HG03442 (cell line): Measurements from ENCODE around the gene TMPRSS7.
A peak's percentile ranks its signal among the peaks of the same experiment; 100 is the strongest.
"Not testable (repeated sequence)": the region's sequence is repeated elsewhere in the genome, so short reads cannot be mapped to it uniquely, and the experiment has no call there.

Source experiments
- ATAC-seq: cut with Tn5 transposase; IDR thresholded peaks from one replicate; pipeline ENCODE4 v1.9.1; 2021; ENCODE audit warnings: mild to moderate bottlenecking, moderate library complexity; ENCODE audit not compliant: unreplicated experiment

TMPRSS7 gene

GRCh38 chr3:112056451-112056929 is 22.0 kb downstream of the TMPRSS7 start:
- no peak for ATAC-seq

- no peak for ATAC-seq
These were observed 25.0 kb downstream of the TMPRSS7 start for GRCh38 chr3:112059497-112059896.

- no peak for ATAC-seq
These were observed 26.6 kb downstream of the TMPRSS7 start for GRCh38 chr3:112061152-112061551.

GRCh38 chr3:112072387-112073060 is 38.0 kb downstream of the TMPRSS7 start:
- ATAC-seq = not testable (repeated sequence)

- no peak for ATAC-seq
These were observed 39.5 kb downstream of the TMPRSS7 start for GRCh38 chr3:112074006-112074405.

GRCh38 chr3:112074616-112075497 is 40.3 kb downstream of the TMPRSS7 start:
- ATAC-seq = peak; percentile 98

GRCh38 chr3:112078125-112079083 is 43.9 kb downstream of the TMPRSS7 start:
- no peak for ATAC-seq

GRCh38 chr3:112083239-112083638 is 48.7 kb downstream of the TMPRSS7 start:
- no peak for ATAC-seq

- no peak for ATAC-seq
These were observed 50.6 kb downstream of the TMPRSS7 start for GRCh38 chr3:112084980-112085705.

GRCh38 chr3:112085735-112086075 is 51.2 kb downstream of the TMPRSS7 start:
- ATAC-seq = no peak

GRCh38 chr3:112086076-112086854 is 51.7 kb downstream of the TMPRSS7 start, which contains the start of gene C3orf52:
C3orf52 (plus strand) TSS chr3:112086389; CDS start chr3:112086408, 19 bp downstream.
- peak; percentile 86 for ATAC-seq

- no peak for ATAC-seq
These were observed 52.5 kb downstream of the TMPRSS7 start for GRCh38 chr3:112086875-112087524.

GRCh38 chr3:112087746-112088145 is 53.2 kb downstream of the TMPRSS7 start:
- ATAC-seq = no peak

GRCh38 chr3:112088944-112089343 is 54.4 kb downstream of the TMPRSS7 start:
- ATAC-seq = no peak

GRCh38 chr3:112089956-112090886 is 55.7 kb downstream of the TMPRSS7 start:
- no peak for ATAC-seq

GRCh38 chr3:112090887-112091586 is 56.5 kb downstream of the TMPRSS7 start:
- no peak for ATAC-seq

GRCh38 chr3:112092496-112093179 is 58.1 kb downstream of the TMPRSS7 start:
- ATAC-seq = no peak
